Measurements from ENCODE around the gene SEC14L1. TPM values are rescaled to one million over a fixed set of nuclear protein-coding genes. Genes with fewer than 3 reads are reported as not detected.

Gene SEC14L1
- polyA plus RNA-seq, 4 donors: 83.3 to 103 (median 92.6) TPM

- no peak for DNase-seq (ENCODE audit: low read depth in 4 of 4, low spot score in 2 of 4)
Measured at GRCh38 chr17:77160091-77160874, 19.5 kb downstream of the SEC14L1 start.

- no peak for DNase-seq (ENCODE audit: low read depth in 4 of 4, low spot score in 2 of 4)
Measured at GRCh38 chr17:77160875-77161530, 20.2 kb downstream of the SEC14L1 start.

DNA sequence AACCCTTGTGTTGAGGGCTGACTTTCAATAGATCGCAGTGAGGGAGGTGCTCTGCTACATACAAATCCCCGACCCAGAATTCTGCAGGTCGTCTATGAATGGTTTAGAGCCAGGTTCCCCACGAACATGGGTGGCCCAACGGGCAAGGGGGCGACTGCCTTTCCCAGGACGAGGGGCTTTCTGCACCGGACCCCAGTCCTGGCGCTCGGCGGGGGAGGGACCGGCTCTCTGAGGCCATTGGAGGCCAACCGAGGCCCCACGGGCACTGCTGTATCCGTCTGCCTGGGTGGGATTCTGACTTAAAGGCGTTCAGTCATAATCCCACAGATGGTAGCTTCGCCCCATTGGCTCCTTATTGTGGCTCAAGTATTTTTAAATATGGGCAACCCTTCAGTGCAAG lies 21.2 kb downstream of the SEC14L1 start:
- DNase-seq (ENCODE audit: low read depth in 4 of 4, low spot score in 2 of 4): no peak

GRCh38 chr17:77163001-77163400 lies 22.2 kb downstream of the SEC14L1 start:
- no peak for DNase-seq (ENCODE audit: low read depth in 4 of 4, low spot score in 2 of 4)

GRCh38 chr17:77163511-77164280 lies 22.9 kb downstream of the SEC14L1 start:
- no peak for DNase-seq (ENCODE audit: low read depth in 4 of 4, low spot score in 2 of 4)

- DNase-seq (ENCODE audit: low read depth in 4 of 4, low spot score in 2 of 4): no peak
Measured at GRCh38 chr17:77164483-77165091, 23.8 kb downstream of the SEC14L1 start.

- no peak for DNase-seq (ENCODE audit: low read depth in 4 of 4, low spot score in 2 of 4)
Measured at GRCh38 chr17:77165577-77165976, 24.8 kb downstream of the SEC14L1 start.

DNA sequence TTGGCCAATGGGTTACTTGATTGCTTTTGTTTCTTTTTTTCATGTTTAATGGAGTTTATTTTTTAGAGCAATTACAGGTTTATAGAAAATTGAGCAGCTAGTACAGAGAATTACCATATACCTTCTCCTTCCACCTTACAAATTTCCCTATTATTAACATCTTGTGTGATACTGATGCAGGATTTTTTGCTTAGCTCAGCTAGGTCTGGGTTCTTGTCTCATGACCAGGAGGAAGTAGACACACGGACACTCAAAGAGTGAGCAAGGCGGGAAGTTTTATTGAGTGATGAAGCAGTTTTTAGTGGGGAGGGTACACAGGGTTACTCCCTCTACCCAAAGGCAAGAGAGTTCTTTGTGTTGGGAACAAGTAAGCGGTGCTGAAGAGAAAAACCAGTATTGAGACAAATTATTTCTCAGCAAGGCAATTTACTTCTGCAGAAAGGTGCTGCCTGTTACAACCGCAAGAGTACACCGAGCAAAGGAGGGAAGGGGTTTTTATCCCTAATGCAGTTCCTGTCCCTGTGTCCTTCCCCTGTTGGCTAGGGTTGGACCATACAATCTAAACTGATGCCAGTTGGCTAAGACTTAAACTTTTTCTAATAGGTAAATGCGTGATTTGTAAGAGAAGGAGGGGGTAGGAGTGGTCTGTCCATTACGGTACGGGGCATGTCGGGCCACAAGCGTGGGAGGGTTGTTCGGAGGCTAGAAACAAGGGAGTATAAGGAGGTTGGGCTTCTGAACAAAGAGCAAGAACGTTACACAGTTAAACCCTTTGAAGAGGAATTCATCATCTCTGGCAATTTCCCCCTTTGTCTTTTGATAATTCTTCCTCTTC lies 26.9 kb downstream of the SEC14L1 start:
- DNase-seq (ENCODE audit: low read depth in 4 of 4, low spot score in 2 of 4): no peak

GRCh38 chr17:77173104-77173503 lies 32.3 kb downstream of the SEC14L1 start:
- DNase-seq (ENCODE audit: low read depth in 4 of 4, low spot score in 2 of 4): no peak

DNA sequence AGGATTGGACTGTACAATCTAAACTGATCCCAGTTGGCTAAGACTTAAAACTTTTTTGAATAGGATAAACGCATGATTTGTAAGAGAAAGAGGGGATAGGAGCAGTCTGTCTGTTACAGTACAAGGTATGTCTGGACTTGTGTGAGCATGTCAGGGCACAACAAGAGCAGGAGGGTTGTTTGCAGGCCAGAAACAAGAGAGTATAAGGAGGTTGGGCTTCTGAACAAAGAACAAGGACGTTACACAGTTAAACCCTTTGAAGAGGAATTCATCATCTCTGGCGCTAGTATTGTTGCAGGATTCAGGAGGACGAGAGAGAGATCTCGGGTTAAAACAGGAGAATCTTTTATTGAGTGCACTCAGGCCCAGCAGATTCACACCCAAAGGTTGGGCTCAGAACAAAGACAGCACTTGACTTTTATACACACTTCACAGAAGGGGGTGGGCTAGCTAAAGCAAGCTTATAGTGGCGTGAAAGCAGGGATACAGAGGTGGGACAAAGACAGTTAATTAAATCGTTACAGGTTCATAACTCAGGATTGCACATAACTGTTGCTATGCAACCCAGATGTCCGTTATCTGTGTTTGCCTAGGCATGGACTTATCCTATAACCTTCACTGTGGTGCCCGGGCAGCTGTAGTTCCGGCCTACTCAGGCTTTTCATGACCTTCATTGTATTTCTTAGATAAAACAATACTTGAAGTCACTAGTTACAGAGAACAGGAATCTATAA lies 34.3 kb downstream of the SEC14L1 start:
- DNase-seq (ENCODE audit: low read depth in 4 of 4, low spot score in 2 of 4): no peak

DNA sequence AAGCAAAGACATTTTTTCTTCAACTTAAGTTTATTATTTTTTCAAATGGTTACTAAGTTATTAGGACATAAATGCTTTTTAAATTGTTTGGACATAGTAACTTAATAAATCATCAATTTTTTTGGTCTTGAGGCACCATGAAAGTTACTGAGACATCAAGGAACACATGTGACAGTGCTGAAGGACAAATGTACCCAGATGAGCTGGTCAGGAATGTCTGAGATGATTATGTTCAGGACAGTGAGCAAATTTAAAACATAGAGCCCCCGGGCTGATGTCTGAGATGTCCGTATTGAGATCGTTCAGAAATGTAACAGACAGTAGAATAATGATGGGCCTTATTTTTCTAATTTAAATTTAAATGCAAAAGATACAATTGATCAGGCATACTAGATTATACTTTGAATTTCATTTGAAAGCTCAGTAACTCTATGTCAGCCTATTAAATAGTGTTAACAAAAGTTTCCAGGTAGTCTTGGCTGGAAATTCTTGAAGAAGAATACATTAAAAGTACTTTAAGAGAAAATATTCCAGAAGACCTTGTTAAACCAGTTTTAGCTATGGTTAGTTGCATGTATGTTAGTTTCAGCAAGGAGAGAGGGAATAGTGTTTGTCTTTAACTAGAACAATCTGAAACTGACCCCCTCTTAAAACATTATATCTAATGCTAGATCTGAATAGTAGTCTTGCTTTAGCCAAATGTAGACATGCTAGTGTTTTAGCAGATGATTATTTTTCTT lies 36.4 kb downstream of the SEC14L1 start:
- no peak for DNase-seq (ENCODE audit: low read depth in 4 of 4, low spot score in 2 of 4)

- DNase-seq (ENCODE audit: low read depth in 4 of 4, low spot score in 2 of 4): no peak
Measured at GRCh38 chr17:77178050-77178449, 37.3 kb downstream of the SEC14L1 start.

DNA sequence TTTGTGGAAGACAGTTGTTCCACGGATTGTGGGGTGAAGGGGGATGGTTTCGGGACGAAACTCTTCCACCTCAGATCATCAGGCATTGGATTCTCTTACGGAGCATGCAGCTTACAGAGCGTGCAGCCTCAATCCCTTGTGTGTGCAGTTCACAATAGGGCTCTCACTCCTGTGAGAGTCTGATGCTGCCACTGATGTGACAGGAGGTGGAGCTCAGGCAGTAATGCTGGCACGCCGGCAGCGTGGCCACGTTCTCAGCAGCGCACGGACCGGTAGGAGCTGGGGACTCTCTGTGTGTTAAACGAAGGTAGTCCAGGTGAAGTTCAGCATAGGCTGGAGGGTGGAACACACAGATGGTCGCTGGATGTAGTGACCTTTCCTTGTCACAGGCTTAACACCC lies 37.8 kb downstream of the SEC14L1 start:
- no peak for DNase-seq (ENCODE audit: low read depth in 4 of 4, low spot score in 2 of 4)

DNA sequence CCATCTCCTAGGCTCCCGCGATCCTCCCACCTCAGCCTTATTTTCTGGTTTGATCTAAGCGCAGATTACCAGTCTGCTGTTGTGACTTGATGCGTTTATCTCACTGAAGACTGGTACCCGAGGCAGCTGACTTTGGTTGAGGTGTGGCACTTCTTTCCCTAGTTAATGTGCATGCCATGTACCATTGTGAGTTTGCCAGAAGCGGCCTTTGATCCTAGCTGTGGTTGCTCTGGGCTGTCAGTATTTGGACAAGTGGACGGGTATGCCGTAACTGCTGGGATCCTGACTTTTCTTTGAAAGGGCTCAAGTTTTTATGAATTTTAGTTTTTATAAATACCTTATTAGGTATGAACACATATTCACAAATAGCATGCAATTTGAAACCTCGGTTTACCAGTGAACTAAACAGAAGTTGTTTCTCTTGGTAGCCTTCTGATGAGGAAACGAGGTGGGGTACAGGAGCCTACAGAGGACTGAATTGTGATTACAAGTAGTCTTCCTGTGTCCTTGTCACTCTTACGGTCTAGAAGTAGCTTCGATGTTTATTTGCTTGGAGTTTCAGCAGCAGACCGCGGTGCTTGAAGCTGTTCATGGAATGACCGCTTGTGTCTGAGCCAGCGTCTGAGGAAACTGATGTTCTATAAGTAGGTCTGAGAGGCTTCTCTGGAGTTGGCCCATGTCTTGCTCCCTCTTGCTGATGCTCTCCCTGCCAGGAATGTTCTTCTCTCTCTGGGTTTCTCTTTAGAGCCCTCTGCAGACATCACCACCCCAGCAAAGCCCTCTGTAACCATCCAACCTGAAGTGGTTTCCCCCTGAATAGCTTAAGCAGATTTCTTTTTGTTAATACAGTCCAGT lies 40.0 kb downstream of the SEC14L1 start:
- DNase-seq (ENCODE audit: low read depth in 4 of 4, low spot score in 2 of 4): no peak

GRCh38 chr17:77182205-77183172 lies 41.7 kb downstream of the SEC14L1 start:
- no peak for DNase-seq (ENCODE audit: low read depth in 4 of 4, low spot score in 2 of 4)

- no peak for DNase-seq (ENCODE audit: low read depth in 4 of 4, low spot score in 2 of 4)
Measured at GRCh38 chr17:77184474-77184873, 43.7 kb downstream of the SEC14L1 start.

DNA sequence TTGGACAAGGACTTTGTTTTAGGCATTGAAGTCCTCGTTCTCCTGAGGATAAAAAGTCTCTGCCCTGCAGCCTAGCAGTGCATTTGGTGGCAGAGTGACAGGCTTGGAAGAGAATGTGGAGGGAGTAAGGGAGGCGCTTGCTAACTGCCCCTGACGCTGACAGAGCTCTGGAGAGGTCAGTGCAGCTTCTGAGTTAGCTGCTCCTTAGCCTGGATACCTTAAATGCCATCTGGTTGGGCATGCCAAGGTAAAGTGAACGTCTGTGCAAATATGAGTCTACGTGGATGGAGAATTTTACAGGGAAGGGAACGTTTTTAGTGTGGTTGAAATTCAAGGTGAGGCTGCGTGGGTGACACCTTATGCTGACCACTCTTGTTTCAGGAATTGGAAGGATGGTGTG lies 44.4 kb downstream of the SEC14L1 start:
- no peak for DNase-seq (ENCODE audit: low read depth in 4 of 4, low spot score in 2 of 4)
